Retinal pigment epithelial cell (primary cell): Measurements from ENCODE around the gene LIPK.
A peak's percentile ranks its signal among the peaks of the same experiment; 100 is the strongest.

Experiments
- DNase-seq: peaks from one replicate; pipeline ENCODE4 v3.0.0-alpha.2; 2010; ENCODE audit warnings: low read depth
- H3K4me3 ChIP-seq: 2 replicates; pipeline ENCODE4 v1.5.1; 2011; ENCODE audit warnings: mild to moderate bottlenecking, low read length, control low read depth, moderate library complexity
- CTCF ChIP-seq: conservative IDR thresholded peaks from 2 replicates; pipeline ENCODE4 v1.5.1; 2011; ENCODE audit warnings: low read depth, low read length, control low read depth, inconsistent platforms

LIPK gene

GRCh38 chr10:88783724-88784123 is 77.7 kb downstream of the LIPK start:
- no peak overlapping the region for H3K4me3 ChIP-seq
- DNase-seq: no peak
- no peak for TF ChIP-seq CTCF

GRCh38 chr10:88786032-88786770 is 80.2 kb downstream of the LIPK start:
- no peak overlapping the region for H3K4me3 ChIP-seq
- DNase-seq: no peak
- TF ChIP-seq CTCF: no peak

GRCh38 chr10:88787463-88787862 is 81.4 kb downstream of the LIPK start:
- no peak overlapping the region for H3K4me3 ChIP-seq
- no peak for TF ChIP-seq CTCF
- no peak for DNase-seq

GRCh38 chr10:88788924-88789323 is 82.9 kb downstream of the LIPK start:
- no peak for DNase-seq
- H3K4me3 ChIP-seq: no peak overlapping the region
- TF ChIP-seq CTCF: no peak

GRCh38 chr10:88791924-88792323 is 85.9 kb downstream of the LIPK start:
- peak; percentile 71 for TF ChIP-seq CTCF
- DNase-seq: no peak
- H3K4me3 ChIP-seq: no peak overlapping the region

- no peak overlapping the region for H3K4me3 ChIP-seq
- TF ChIP-seq CTCF: no peak
- DNase-seq: no peak
Observed at GRCh38 chr10:88792661-88793060, 86.6 kb downstream of the LIPK start.

- DNase-seq: no peak
Observed at GRCh38 chr10:88793712-88794299, 87.8 kb downstream of the LIPK start.

More at GRCh38 chr10:88793712-88794299, 87.8 kb downstream of the LIPK start:
- no peak for TF ChIP-seq CTCF
- no peak overlapping the region for H3K4me3 ChIP-seq
